HepG2 (cell line): Measurements from ENCODE around the gene BMERB1. TPM values are rescaled to one million over a fixed set of nuclear protein-coding genes. Genes with fewer than 3 reads are reported as not detected.

Experiments used
- ATAC-seq: fragments of 200-7000 bp; cut with Tn5 transposase; 3 replicates; pipeline ENCODE4 v1.9.1; 2020; ENCODE audit warnings: mild to moderate bottlenecking, moderate library complexity
- BruUV-seq: library from RNA; stranded (reverse); fragments of 400-500 nt; replicated peaks from 2 replicates; lab custom pipeline; 2021; lab: Mats Ljungman, UMichigan
- CTCF ChIA-PET: fragments of 300-600 bp; formaldehyde crosslinking; extraction: SDS; loops from one replicate; lab custom pipeline; 2021; ENCODE audit warnings: low total read pairs, inconsistent platforms, low intra/inter-chr PET ratio; lab: Yijun Ruan, JAX
- POLR2A ChIA-PET: fragments of 350-600 bp; sonication (Branson Sonifier 250); formaldehyde crosslinking; loops from one replicate; lab custom pipeline; 2020; ENCODE audit warnings: antibody characterized with exemption, inconsistent platforms; lab: Yijun Ruan, JAX
- DNase-seq: peaks from one replicate; pipeline ENCODE4 v3.0.0-alpha.2; 2015; ENCODE audit warnings: low spot score
- FAIRE-seq: peaks from 3 replicates; lab custom pipeline; 2011; peaks lifted over from hg19 to GRCh38; lab: Jason Lieb, UNC
- H2AFZ ChIP-seq: one replicate; pipeline ENCODE4 v1.6.1; 2011; ENCODE audit warnings: low read length, inconsistent platforms
- H3K27ac ChIP-seq: fragments of 300-600 bp; 3 replicates; pipeline ENCODE4 v1.8.0; 2011; ENCODE audit warnings: mixed run types, mild to moderate bottlenecking, mixed read lengths, low read length, inconsistent platforms; ENCODE audit not compliant: insufficient read depth; ENCODE audit errors: extremely low read length
- H3K27me3 ChIP-seq, 2 experiments: fragments of 200-600 bp in 1 of 2; 2 replicates in 1 of 2; 3 replicates in 1 of 2; pipeline versions ENCODE4 v1.6.0 to v1.8.0; 2011; ENCODE audit warnings: low read length in 2 of 2, mild to moderate bottlenecking in 2 of 2, moderate library complexity in 2 of 2, inconsistent platforms in 1 of 2; ENCODE audit not compliant: insufficient read depth in 2 of 2, control insufficient read depth in 1 of 2
- H3K36me3 ChIP-seq, 2 experiments: fragments of 200-600 bp in 1 of 2; replicated peaks in 1 of 2; 2 replicates in 1 of 2; 3 replicates in 1 of 2; pipeline versions ENCODE4 v1.5.1 to v1.8.0; 2011; ENCODE audit warnings: low read length in 2 of 2, inconsistent platforms in 1 of 2; ENCODE audit not compliant: insufficient read depth in 2 of 2, control insufficient read depth in 1 of 2
- H3K4me1 ChIP-seq: 2 replicates; pipeline ENCODE4 v1.5.1; 2012; ENCODE audit warnings: low read length, inconsistent platforms; ENCODE audit not compliant: insufficient read depth
- H3K4me2 ChIP-seq: 2 replicates; pipeline ENCODE4 v1.6.0; 2011; ENCODE audit warnings: low read depth, low read length, inconsistent platforms
- H3K4me3 ChIP-seq, 3 experiments: fragments of 200-600 bp in 1 of 3; sonication (generic), shearing (Covaris generic) in 1 of 3; replicated peaks in 1 of 3; 2 replicates each; pipeline ENCODE4 v1.5.1; 2011 to 2016; ENCODE audit warnings: low read length in 3 of 3, inconsistent platforms in 2 of 3, low read depth in 2 of 3, mild to moderate bottlenecking in 2 of 3, control low read depth in 1 of 3, mixed read lengths in 1 of 3; ENCODE audit not compliant: insufficient read depth in 1 of 3
- H3K79me2 ChIP-seq: one replicate; pipeline ENCODE4 v1.6.1; 2011; ENCODE audit warnings: low read length, inconsistent platforms; ENCODE audit not compliant: insufficient read depth
- H3K9ac ChIP-seq: 2 replicates; pipeline ENCODE4 v1.6.0; 2011; ENCODE audit warnings: mild to moderate bottlenecking, low read depth, low read length, inconsistent platforms; ENCODE audit not compliant: insufficient read depth
- H3K9me3 ChIP-seq: 2 replicates; pipeline ENCODE4 v1.5.1; 2012; ENCODE audit warnings: mild to moderate bottlenecking, low read length
- H4K20me1 ChIP-seq: 2 replicates; pipeline ENCODE4 v1.6.0; 2011; ENCODE audit warnings: inconsistent platforms, mild to moderate bottlenecking, low read length, moderate library complexity; ENCODE audit not compliant: insufficient read depth
- ELF1 ChIP-seq: sonication (generic); formaldehyde crosslinking; IDR thresholded peaks from 2 replicates; pipeline ENCODE4 v1.4.0; 2020; ENCODE audit warnings: missing genetic modification reagents
- ETV6 ChIP-seq: sonication (generic); formaldehyde crosslinking; conservative IDR thresholded peaks from 2 replicates; pipeline ENCODE4 v1.4.0; 2020; ENCODE audit warnings: missing genetic modification reagents
- HOXA3 ChIP-seq: sonication (generic); formaldehyde crosslinking; IDR thresholded peaks from 2 replicates; pipeline ENCODE4 v1.5.0; 2020; ENCODE audit warnings: missing genetic modification reagents
- MLX ChIP-seq: IDR thresholded peaks from 2 replicates; pipeline ENCODE4 v1.6.1; 2016
- NAIF1 ChIP-seq: sonication (generic); formaldehyde crosslinking; IDR thresholded peaks from 2 replicates; pipeline ENCODE4 v1.5.0; 2020; ENCODE audit warnings: mild to moderate bottlenecking, missing genetic modification reagents, borderline replicate concordance
- SPEN ChIP-seq: sonication (generic); formaldehyde crosslinking; IDR thresholded peaks from 2 replicates; pipeline ENCODE4 v1.5.1; 2020; ENCODE audit warnings: low read depth, mild to moderate bottlenecking, missing genetic modification reagents
- TFE3 ChIP-seq: IDR thresholded peaks from 2 replicates; pipeline ENCODE4 v1.6.1; 2016
- WIZ ChIP-seq: sonication (generic); formaldehyde crosslinking; IDR thresholded peaks from 2 replicates; pipeline ENCODE4 v1.5.1; 2020; ENCODE audit warnings: mild to moderate bottlenecking, missing genetic modification reagents
- ZBTB14 ChIP-seq: sonication (generic); formaldehyde crosslinking; IDR thresholded peaks from 2 replicates; pipeline ENCODE4 v1.4.0; 2020; ENCODE audit warnings: missing genetic modification reagents
- ZFP36 ChIP-seq: fragments of 150-350 bp; IDR thresholded peaks from 2 replicates; pipeline ENCODE4 v1.6.1; 2018; ENCODE audit warnings: borderline replicate concordance, low read length, low read depth; ENCODE audit not compliant: partially characterized antibody
- ZNF256 ChIP-seq: sonication (generic); formaldehyde crosslinking; conservative IDR thresholded peaks from 2 replicates; pipeline ENCODE4 v1.4.0; 2020; ENCODE audit warnings: missing genetic modification reagents
- ZNF292 ChIP-seq: sonication (generic); formaldehyde crosslinking; IDR thresholded peaks from 2 replicates; pipeline ENCODE4 v1.8.1; 2022; ENCODE audit warnings: mild to moderate bottlenecking, low read depth, missing genetic modification reagents, borderline replicate concordance
- ZNF296 ChIP-seq: sonication (generic); formaldehyde crosslinking; conservative IDR thresholded peaks from 2 replicates; pipeline ENCODE4 v1.5.0; 2020; ENCODE audit warnings: mild to moderate bottlenecking, missing genetic modification reagents
- ZNF329 ChIP-seq: sonication (generic); formaldehyde crosslinking; IDR thresholded peaks from 2 replicates; pipeline ENCODE4 v1.9.0; 2021; ENCODE audit warnings: low read depth, mild to moderate bottlenecking, missing genetic modification reagents
- ZNF891 ChIP-seq: sonication (generic); formaldehyde crosslinking; IDR thresholded peaks from 2 replicates; pipeline ENCODE4 v1.5.0; 2020; ENCODE audit warnings: mild to moderate bottlenecking, missing genetic modification reagents
- WGBS: methylation state at CpG from one replicate; pipeline ENCODE4 v1.1.6; 2017; ENCODE audit warnings: low lambda C conversion rate; 5-methylcytosine and 5-hydroxymethylcytosine counted together
- in situ Hi-C: cut with HindIII; loops from 2 replicates; pipeline ENCODE4 v1.10.0; 2017; ENCODE audit warnings: low pct_unique_long_range_greater_than_20kb; ENCODE audit not compliant: extremely low pct_ligation_motif_present
- intact Hi-C: fragments of 100-400 bp; cut with micrococcal nuclease; formaldehyde crosslinking; loops from one replicate; pipeline ENCODE4 v1.10.0; 2022; ENCODE audit not compliant: unreplicated experiment
- polyA plus RNA-seq, 8 experiments: library from polyadenylated mRNA; depleted of rRNA in 3 of 8; stranded (reverse) in 7 of 8; unstranded in 1 of 8; fragments of >200 nt; fragmentation: Illumina TruSeq in 4 of 8; extraction: Trizol in 4 of 8; gene quantifications; 2 replicates each; pipeline versions ENCODE4 v1.2.1 to v1.2.3, GENCODE V29; 2011 to 2016; ENCODE audit warnings: low read depth in 4 of 8, missing spikeins in 1 of 8, mixed read lengths in 1 of 8; ENCODE audit not compliant: insufficient read depth in 1 of 8
- total RNA-seq, 5 experiments: library from RNA; depleted of rRNA; stranded (reverse); fragments of >200 nt; fragmentation: Illumina TruSeq; extraction: Trizol; gene quantifications; 2 replicates each; pipeline ENCODE4 v1.2.3, GENCODE V29; 2016; ENCODE audit warnings: low read depth in 1 of 5

BMERB1 gene
- total and polyA plus RNA-seq, 2 of the 13 experiments (the other 11 are each of a cell fraction or from before 2014, with no cell fraction given) = 1.4 TPM

- FAIRE-seq (no peak), ATAC-seq (no peak), DNase-seq (no peak)
- in situ Hi-C loops (no loop called here), intact Hi-C loops (no loop called here)
- POLR2A ChIA-PET = no interaction called here
- TF ChIP-seq ZBTB14 (CRISPR knock-in tag) = no peak
- no peak for TF ChIP-seq ZNF296
- no peak for TF ChIP-seq ZNF256 (CRISPR knock-in tag)
- no peak for TF ChIP-seq NAIF1 (CRISPR knock-in tag)
- TF ChIP-seq ELF1 (CRISPR knock-in tag) = no peak
- no peak for TF ChIP-seq MLX (CRISPR knock-in tag)
- TF ChIP-seq TFE3 (CRISPR knock-in tag) = no peak
- TF ChIP-seq WIZ = no peak
- TF ChIP-seq ZNF292 (CRISPR knock-in tag) = no peak
- no peak for TF ChIP-seq ZNF891 (CRISPR knock-in tag)
- TF ChIP-seq ETV6 (CRISPR knock-in tag) = no peak
- no peak for TF ChIP-seq ZNF329
- no peak for TF ChIP-seq HOXA3 (CRISPR knock-in tag)
- no peak for TF ChIP-seq ZFP36
- TF ChIP-seq SPEN (CRISPR knock-in tag) = no peak
- Histone ChIP-seq H3K4me2 (no peak overlapping the region), H3K79me2 (no peaks in the 10 kb centered on the region), H3K9me3 (no peaks in the 10 kb centered on the region), H2AFZ (no peak overlapping the region), H3K27ac (no peak overlapping the region), H3K4me1 (peaks cover 23% of the 10 kb centered on the region), H3K27me3 (no peaks in the 10 kb centered on the region), H3K36me3 (no peaks in the 10 kb centered on the region), H3K9ac (no peak overlapping the region), H3K4me3 (no peak overlapping the region), H4K20me1 (no peaks in the 10 kb centered on the region)
- WGBS = 61% methylated on average over 8 of the region's 8 CpGs
- CTCF ChIA-PET = no interaction called here
- no TSS peak for BruUV-seq
Observed at GRCh38 chr16:15492091-15492740, 57.8 kb downstream of the BMERB1 start.
